ENCODE results near the gene ATP6V0E2.

Gene ATP6V0E2

DNA sequence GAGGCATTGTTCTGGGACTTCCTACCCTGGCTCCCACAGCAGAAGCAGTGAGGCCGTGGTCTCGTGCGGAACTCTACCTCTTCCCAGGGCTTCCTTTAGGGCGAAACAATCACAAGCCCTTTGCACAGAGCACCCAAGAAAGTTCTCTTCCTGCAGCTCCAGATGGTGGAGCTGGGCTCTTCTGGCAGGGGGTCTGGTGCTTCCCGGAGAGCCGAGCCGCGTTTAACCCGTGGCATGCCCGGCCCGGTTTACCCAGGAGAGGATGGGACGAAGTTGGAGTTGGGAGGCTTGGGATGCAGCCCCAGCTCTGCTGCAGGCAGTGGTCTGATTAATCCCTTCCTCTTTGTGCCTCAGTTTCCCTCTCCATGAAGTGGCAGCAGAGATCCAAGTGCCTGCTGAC, 9.0 kb upstream of the ATP6V0E2 start:
- DNase-seq, result no peak

DNA sequence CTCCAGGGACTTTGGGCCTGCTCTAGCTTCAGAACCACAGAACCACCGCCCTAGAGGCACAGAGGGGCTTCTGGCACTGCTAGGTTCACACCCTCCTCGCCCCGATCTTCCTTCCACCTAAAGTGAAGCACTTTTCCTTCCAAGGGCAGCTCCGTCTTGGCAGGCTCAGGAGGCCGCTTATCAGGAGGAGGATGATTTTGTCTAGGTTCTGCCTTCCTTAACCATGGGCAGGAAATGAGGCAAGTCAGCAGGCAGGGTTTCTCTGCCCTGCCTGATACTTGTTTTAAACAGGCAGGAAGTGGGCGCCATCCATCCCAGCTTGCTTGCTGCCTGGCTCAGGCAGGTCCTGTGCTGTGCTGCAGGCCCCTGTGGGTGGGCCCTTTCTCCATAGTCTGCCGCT, 8.3 kb upstream of the ATP6V0E2 start:
- peak; percentile 39 to 46 for DNase-seq

DNA sequence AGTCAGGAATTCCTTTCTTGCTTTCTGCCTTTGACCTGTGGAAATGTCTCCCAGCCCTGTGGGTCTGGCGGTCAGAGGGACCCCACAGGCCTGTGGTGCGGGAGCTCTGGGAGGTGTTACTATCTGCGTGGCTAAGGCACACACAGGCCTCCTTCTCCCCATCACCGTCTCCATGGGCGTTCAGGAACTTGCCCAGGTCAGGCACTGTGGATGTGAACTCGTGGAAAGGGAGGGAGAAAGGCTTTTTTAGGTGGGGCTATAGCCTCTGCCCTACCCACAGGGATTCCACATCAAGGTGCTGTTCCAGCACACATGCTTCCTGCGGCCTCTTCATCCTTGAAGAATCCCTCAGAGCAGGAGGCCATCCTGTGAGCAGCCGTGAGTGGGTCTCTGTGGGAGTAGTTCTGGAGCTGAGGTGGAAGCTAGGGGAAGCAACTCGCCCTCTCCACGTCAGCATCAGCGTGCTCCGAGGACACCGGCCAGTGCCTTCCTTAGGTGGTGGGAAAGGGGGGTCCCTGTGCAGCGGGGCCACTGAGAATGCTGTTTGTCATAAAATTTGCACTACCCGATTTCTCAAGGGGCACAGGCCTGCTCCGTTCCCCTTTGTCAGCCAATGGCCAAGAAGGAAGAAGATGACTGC, 7.5 kb upstream of the ATP6V0E2 start:
- no peak for DNase-seq

DNA sequence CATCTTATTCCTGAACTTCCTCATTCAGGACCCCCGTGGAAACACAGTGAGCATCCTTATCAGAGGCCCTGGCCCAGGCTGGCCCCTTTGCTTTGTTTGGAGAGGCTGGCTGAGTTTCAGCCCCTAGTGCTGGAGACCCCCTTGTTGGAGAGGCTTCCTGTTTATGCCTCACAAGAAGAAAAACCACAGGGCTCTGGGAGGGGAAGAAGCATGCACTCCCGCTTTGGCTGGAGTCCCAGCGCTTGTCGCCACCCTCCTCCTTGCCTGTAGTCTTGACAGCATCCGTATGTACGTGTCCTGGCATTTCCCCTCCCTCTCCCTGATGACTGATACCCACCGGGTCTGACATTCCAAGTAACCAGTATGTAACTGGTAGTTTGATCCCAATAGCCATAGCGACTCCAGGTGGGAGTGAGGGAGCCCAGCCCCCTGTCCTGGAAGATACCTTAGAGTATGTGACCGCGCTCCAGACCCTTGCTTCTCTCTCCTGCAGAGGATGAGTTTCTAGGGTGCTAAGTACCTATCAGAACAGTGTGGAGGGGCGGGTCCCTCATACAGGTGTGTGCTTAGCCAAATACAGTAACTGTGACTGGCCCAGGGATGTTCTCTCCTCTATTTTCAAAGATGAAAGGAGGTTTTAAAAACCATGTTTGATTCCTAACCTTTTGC, 6.9 kb upstream of the ATP6V0E2 start:
- no peak for DNase-seq

DNA sequence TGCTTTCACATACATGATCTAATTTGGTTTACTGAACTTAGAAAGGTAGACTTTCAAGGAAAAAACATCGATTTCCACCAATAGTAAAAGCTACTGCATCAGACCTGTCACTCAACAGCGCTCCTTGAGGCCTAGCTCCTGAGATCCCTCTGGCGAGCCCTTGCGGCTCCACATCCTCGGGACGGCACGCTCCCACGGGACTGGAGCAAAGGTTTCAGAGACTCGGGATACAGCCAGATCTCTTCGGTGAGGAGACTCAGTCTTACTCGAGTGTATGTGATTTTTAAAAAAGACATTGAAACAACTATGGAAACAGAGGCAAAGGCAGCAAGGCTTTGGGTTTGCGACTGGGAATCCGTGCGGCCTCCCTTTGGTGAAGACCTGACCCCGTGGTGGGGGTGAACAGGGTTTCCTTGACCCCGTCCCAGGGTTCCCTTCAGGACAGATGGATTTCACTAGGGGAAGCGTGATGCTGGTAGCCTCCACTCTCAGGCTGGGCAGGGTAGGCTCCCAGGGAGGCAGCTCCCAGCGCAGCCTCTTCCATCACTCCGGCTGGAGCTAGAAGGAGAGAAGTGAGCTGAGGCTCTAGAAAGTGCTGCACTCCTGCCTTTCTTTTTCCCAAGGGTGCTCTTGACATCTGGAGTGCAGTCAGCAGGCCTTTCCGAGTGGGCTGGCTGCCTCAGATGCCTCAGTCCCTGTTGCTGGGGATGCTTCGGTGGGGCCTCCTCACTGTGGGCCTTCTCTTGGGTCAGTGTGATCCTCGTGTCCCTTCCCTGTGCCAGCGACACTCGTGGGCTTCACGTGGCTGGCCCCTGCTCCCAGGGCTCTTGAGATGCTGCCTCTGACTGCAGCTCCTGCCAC, 5.8 kb upstream of the ATP6V0E2 start:
- no peak for DNase-seq

DNA sequence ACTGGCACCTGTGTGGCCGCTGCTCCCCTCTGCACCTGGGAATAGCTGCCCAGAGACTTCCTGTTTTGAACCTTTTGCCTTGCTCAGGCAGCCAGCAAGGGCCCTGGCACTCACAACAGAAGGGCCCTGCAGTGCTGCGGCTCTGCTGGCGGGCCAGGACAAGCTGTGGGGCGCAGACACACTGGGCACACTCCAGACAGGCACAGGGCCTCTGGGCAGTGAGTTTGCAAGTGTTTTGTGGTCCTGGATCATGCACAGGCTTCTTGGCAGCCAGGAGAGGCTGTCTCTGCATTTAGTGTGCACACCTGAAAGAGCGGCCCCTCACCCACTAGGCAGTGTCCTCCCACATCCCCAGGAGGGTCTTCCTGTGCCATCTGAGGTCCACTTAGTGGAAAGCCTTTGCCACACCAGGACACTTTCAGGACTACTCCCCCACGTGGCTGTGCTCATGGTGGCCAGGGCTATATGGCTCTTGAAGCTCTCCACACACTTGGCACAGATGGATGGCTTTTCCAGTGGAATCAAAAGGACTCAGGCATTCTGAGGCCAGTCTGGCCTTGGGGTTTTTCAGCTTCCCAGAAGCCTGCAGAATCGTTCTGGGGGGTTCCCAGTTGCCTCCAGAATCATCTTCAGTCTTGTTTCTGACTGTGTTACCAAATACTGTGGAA, 5.0 kb upstream of the ATP6V0E2 start:
- DNase-seq, result no peak

DNA sequence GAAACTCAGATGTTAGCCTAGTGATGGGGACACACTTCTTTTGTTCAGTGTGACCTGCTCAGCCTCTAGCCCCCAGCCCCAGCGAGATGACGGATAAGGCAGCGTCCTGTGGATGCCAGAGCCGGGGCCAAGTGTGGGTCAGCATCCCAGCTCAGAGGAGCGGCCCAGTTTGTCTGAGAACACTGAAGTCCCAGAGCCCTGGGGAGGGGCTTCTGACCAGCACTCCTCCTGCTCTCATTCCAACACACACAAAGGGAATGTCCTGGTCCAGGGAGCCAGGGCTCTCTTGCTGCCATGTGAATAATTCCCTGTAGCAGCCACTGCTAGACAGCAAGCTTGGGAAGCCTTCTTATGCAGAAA, 4.5 kb upstream of the ATP6V0E2 start:
- no peak for DNase-seq

DNA sequence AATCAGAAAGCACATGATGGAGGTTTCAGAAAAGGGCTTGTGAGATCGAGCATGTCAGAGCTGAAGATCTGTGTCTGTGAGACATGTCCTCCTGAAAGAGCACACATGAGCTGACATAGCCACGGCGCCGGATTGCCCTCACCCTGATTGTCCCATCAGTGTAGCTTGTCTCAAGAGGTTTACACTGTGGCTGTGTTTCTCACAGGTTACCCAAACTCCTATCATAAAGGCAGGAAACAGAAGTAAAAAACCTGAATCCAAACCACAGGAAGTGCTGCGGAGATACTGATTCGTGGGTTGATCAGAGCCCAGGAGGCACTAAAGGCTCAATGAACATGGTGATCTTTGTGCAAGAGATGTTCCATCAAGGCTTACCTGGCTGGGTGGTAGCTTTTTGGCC, 3.9 kb upstream of the ATP6V0E2 start:
- no peak for DNase-seq

DNA sequence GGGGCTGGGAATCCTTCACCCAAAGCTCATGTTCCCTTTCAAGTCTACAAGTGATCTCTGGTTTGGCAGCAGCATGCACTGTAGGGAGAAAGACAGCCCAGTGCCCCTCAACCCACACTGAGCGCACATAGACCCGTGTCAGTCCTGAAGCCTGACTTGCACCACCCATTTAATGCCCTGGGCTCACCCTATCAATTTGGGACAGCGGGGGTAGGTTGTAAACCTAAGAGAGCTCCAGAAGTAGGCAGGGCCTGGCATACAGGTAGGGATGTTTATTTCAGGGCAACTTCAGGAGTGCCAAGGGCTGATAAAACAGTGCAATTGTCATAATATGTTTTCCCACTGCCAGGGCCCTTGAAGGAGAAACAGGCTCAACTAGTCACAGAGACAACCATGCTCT, 3.5 kb upstream of the ATP6V0E2 start:
- DNase-seq, result no peak

DNA sequence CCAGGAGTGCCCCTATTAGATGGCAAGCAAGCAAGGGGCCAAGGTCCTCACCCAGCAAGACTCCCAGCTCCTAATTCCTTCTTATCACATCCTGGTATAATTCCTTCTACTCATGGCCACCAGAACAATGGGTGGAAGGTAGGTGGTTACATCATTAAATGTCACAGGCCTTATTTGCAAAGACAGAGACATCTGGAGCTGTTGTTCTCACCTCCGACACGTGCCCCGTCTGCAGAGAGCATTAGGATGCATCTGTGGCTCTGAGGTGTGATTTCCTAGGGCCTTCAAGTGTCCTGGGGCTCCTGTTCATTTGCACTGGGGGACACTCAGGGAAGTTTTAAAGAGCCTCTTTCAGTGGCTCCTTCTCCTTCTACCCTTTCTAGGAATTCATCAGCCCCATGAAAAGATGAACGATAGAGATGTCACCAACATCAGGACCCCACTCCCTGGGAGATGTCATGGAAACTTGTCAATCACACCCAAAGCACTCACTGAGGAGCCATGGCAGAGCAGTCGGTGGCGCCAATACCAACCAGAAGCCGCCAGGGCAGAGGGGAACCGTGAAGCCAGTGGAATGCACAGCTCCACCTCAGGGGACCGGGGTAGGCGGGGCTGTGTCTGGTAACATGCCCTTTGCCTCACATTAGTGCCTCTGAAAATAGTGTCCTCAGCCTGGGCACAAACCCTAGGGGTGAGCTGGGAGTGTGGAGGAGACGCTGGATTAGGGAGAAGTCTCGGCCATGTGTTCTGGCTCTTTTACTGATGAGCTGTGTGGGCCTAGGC, 2.9 kb upstream of the ATP6V0E2 start:
- no peak for DNase-seq

DNA sequence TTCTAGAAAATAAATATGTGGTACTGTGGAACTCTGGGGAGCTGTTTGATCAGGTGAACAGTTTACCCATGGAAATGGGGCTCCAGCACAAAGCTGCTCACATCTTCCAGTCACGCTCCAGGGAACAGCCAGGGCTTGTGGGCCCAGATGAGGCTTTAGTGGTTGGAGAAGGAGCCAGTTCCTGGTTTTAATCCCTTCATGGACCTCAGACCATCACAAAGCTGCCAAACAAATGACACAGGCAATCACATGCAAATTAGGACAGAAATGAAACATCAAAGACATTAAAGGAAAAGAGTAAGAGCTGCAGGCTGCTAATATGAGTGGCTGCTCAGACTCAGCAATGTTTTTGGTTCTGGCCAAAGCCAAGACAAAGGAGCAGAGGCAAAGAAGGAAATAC, 2.2 kb upstream of the ATP6V0E2 start:
- no peak for DNase-seq

DNA sequence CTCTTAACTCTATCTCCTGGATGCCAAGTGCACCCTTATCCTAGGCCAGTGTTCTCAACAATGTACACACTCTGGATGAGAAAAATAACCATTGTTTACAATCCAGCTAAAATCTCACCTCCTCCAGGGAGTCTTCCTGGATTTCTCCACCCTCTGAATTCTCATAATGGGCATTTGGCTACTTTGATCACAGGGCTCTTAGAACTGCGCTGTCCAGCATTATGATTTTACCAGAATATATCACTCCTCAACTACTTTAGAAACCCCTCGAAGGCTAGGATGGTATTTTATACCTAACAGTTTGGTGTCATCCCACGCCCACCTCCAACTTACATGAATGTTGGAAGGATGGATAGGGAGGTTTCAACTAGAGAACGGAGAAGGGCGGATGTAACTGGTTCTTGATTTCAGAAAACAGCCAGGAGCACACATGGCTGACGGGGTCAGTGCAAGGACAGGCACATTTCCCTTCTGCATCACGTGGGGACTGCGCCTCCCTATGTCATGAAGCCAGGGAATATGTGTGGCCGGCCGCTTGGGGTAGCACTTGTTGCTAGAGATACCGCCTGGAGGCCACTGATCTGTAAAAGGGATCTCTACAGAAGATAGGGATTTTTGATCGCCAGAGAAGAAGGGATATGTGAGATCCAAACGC, 1.2 kb upstream of the ATP6V0E2 start:
- DNase-seq, result no peak

DNA sequence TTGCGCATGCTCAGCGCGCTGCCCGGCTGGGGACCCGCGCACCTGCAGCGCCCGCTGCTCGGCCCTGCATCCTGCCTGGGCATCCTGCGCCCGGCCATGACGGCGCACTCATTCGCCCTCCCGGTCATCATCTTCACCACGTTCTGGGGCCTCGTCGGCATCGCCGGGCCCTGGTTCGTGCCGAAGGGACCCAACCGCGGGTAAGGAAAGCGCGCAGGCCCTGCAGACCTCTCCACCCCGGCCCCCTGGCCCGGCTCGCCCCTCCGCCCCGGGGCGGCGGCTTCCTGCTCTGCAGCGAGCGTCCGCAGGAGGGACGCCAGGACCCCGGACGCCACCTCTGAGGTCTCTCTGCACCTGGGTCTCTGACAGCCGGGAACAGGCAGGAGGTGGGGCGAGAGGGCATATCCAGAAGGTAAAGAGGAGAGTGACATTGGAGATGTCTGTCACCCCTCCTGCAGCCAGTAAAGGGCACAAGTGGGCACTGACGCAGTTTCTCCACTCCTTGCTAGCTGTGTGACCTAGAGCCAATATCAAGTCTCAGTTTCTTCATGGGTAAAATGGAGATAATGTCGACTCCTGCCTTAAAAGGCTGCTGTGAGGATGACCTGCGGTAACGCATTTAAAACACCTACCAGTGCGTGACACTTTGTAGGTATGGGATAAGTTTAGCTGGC, 338 bp downstream of the ATP6V0E2 start:
- no peak for DNase-seq

DNA sequence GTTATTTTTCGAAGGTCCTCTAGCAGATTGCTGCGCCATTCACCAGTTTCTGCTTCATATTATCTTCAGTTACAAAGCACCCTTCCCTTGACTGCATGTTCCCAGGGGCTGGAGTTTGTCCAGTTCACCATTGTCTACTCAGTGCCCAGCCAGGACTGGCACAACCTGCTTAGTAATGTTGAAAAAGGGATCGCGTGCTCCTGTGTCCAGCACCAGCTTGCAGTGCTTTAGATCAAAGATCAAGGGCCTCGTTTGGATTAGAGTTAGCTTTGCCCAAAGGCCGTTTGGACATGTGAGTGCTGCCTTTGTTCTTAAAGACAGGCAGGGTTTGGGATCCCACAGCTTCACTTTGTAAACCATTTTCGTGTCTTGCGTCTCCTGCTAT, 867 bp downstream of the ATP6V0E2 start:
- DNase-seq, result no peak

DNA sequence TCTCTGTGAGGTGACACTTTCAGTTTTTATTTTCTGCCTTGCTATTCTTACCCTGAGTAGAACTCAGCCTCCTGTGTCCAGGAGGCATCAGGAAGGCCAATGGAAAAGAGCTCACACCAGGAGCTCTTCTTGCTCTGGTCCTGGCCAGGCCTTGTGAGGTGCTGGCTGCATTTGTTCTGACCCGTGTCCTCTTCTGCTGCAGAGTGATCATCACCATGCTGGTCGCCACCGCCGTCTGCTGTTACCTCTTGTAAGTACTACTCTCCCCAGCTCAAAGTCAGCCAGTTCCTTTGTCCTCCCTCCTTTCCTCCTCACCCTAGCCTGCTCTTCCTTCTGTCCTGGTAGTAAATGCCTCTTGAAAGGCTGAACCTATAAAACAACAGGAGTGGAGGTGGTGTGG, 1.6 kb downstream of the ATP6V0E2 start:
- no peak for DNase-seq

DNA sequence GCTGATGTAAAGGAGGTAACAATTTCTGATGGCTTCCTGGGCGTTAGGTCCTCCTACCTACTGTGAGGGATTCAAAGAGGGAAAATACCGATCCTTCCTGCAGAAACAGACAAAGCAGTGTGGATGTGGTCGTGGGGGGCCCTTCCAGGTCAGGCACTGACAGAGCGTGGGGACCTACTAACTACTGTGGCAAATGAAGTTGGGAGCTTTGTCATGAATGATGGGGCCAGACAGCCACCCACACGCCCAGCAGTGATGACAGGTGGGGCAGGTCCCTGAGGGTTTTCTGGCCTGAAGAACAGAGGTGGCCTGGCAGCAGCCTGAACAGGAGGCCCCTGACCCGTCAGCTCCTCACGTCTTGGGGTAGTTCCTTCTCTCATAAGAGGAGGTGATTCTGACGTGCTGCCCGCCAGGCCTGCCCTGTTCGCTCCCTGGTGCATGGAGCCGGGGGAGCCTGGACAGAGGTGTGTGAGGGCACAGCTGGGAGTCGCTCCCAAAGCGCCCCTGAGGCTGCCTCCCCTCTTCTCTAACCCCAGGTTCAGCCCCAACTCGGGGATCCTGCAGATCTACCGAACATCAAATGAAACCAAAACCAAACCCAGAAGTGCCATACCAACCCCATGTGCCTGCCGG, 4.2 kb downstream of the ATP6V0E2 start:
- DNase-seq, result no peak

DNA sequence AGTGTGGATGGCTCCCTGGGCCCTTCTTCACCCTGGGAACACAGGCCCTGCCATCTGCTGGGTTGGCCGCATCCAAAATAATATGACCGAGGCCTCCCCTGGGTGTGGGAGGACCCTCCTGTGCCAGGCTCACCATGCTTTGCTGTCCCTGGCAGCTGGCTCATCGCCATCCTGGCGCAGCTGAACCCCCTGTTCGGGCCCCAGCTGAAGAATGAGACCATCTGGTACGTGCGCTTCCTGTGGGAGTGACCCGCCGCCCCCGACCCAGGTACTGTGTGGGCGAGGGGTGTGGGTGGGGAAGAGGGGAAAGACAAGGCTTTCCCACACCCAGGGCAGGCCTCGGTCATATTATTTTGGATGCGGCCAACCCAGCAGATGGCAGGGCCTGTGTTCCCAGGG, 4.8 kb downstream of the ATP6V0E2 start:
- no peak for DNase-seq

DNA sequence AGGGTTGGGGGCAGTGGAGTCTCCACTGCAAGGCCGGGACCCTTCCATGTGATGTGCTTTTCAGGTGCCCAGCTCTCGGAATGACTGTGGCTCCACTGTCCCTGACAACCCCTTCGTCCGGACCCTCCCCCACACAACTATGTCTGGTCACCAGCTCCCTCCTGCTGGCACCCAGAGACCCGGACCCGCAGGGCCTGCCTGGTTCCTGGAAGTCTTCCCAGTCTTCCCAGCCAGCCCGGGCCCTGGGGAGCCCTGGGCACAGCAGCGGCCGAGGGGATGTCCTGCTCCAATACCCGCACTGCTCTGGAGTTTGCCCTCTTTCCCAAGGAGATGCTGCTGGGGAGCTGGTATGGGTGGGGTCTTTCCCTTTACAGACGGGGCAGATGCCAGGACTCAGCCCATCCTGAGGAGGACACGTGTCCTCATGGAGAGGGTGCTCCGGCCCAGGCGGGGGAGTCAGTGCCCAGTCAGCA, 5.5 kb downstream of the ATP6V0E2 start:
- DNase-seq, result no peak

DNA sequence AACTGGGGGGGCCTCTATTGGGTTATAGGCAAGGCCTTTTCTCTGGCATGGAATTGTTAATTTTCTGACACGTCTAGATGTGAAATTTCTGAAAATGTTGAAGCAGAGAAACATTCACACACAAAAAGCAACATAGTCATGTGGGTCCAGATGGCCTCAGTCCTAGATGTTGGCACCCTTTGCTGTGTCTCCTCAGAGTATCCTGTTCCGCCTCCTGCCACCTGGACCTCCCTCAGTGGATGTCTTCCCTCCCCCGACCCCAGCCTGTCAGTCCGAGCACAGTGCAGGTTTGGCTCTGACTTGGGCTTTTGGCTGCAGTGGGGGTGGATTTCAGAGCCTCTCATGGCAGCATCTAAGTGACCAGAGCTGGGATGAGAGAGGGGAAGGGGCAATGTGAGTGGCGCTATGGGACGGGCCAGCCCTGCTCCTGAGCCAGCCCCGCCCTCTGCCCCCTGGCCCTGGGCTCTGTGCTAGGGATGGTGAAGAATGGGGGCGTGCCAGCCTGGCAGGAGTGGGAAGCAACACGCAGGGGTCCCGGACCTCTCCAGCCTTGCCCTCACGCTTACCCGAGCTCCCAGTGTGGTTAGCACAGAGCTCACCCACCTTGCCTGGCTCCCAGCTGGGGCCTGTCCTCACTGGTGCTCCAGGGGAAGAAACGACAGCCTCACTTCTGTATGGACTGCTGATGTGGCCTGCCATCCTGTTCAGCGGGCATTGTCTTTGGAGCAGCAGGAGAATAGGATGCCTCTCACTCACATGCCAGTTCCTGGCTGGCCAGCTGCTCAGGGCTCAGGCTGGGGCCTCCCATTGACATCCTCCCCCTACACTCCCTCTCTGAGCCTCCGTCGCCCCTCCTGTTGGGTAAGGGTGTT, 6.2 kb downstream of the ATP6V0E2 start:
- DNase-seq, result no peak
